Measurements from ENCODE around the gene IL1A.

GRCh38 chr2:112793449-112793978, 9.2 kb upstream of the IL1A start:
- TF ChIP-seq, protein P1, sequence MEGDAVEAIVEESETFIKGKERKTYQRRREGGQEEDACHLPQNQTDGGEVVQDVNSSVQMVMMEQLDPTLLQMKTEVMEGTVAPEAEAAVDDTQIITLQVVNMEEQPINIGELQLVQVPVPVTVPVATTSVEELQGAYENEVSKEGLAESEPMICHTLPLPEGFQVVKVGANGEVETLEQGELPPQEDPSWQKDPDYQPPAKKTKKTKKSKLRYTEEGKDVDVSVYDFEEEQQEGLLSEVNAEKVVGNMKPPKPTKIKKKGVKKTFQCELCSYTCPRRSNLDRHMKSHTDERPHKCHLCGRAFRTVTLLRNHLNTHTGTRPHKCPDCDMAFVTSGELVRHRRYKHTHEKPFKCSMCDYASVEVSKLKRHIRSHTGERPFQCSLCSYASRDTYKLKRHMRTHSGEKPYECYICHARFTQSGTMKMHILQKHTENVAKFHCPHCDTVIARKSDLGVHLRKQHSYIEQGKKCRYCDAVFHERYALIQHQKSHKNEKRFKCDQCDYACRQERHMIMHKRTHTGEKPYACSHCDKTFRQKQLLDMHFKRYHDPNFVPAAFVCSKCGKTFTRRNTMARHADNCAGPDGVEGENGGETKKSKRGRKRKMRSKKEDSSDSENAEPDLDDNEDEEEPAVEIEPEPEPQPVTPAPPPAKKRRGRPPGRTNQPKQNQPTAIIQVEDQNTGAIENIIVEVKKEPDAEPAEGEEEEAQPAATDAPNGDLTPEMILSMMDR (IDR thresholded peaks at IDR 0.05; ENCODE audit: borderline replicate concordance, extremely low read depth, low read length, poor library complexity, severe bottlenecking) = no peak
- no peak for TF ChIP-seq EZH2 (IDR thresholded peaks at IDR 0.05; ENCODE audit: borderline replicate concordance, low read depth, low read length, severe bottlenecking)

Measured in DND-41 (cell line).